Common myeloid progenitor, CD34-positive (primary cell): ENCODE data around the gene OR2M3.
"Not testable (repeated sequence)": the region's sequence is repeated elsewhere in the genome, so short reads cannot be mapped to it uniquely, and the experiment has no call there.

Experiments used
- CTCF ChIA-PET: fragments of 350-600 bp; sonication (Branson Sonifier 250); formaldehyde crosslinking; loops from one replicate; lab custom pipeline; 2021; ENCODE audit warnings: antibody characterized with exemption; lab: Charles Lee
- POLR2A ChIA-PET: fragments of 350-600 bp; sonication (Branson Sonifier 250); formaldehyde crosslinking; loops from one replicate; lab custom pipeline; 2021; ENCODE audit warnings: antibody characterized with exemption; lab: Charles Lee
- DNase-seq, 3 donors: peaks; one replicate each; pipeline versions ENCODE4 v3.0.0 to v3.0.0-alpha.2; 2013
- H3K27ac ChIP-seq, 2 experiments: 1 replicate in 1 of 2; 2 replicates in 1 of 2; pipeline ENCODE4 v1.7.0; 2013; ENCODE audit warnings: inconsistent platforms in 2 of 2, low read length in 2 of 2, mild to moderate bottlenecking in 2 of 2, low read depth in 1 of 2, moderate library complexity in 1 of 2; ENCODE audit not compliant: severe bottlenecking in 2 of 2, insufficient read depth in 1 of 2, poor library complexity in 1 of 2
- H3K27me3 ChIP-seq, 5 experiments: replicated peaks in 2 of 5; 1 replicate in 3 of 5; 2 replicates in 2 of 5; pipeline versions ENCODE4 v1.6.1 to v1.7.0; 2013; ENCODE audit warnings: low read length in 4 of 5, mild to moderate bottlenecking in 2 of 5, moderate library complexity in 2 of 5, inconsistent platforms in 1 of 5; ENCODE audit not compliant: insufficient read depth in 5 of 5, control insufficient read depth in 4 of 5
- H3K36me3 ChIP-seq, 4 experiments: 1 replicate in 2 of 4; 2 replicates in 2 of 4; pipeline versions ENCODE4 v1.6.1 to v1.7.0; 2013; ENCODE audit warnings: low read length in 3 of 4, control low read depth in 1 of 4, mild to moderate bottlenecking in 1 of 4; ENCODE audit not compliant: control insufficient read depth in 4 of 4, insufficient read depth in 4 of 4
- H3K4me1 ChIP-seq, 4 experiments: 1 replicate in 3 of 4; 2 replicates in 1 of 4; pipeline versions ENCODE4 v1.6.1 to v1.7.1; 2013; ENCODE audit warnings: low read length in 3 of 4, mild to moderate bottlenecking in 3 of 4, control low read depth in 1 of 4, inconsistent platforms in 1 of 4, moderate library complexity in 1 of 4; ENCODE audit not compliant: control insufficient read depth in 4 of 4, insufficient read depth in 4 of 4; ENCODE audit errors: control extremely low read depth in 1 of 4
- H3K4me3 ChIP-seq, 7 experiments: 1 replicate in 4 of 7; 2 replicates in 3 of 7; pipeline versions ENCODE4 v1.5.1 to v1.7.0; 2013; ENCODE audit warnings: mild to moderate bottlenecking in 7 of 7, low read length in 6 of 7, moderate library complexity in 6 of 7, inconsistent platforms in 2 of 7, low read depth in 2 of 7, control low read depth in 1 of 7; ENCODE audit not compliant: insufficient read depth in 4 of 7, control insufficient read depth in 1 of 7; ENCODE audit errors: extremely low read depth in 1 of 7
- H3K9me3 ChIP-seq, 5 experiments: 1 replicate in 4 of 5; 2 replicates in 1 of 5; pipeline versions ENCODE4 v1.6.1 to v1.7.1; 2013; ENCODE audit warnings: low read length in 4 of 5, mild to moderate bottlenecking in 2 of 5, inconsistent platforms in 1 of 5, low read depth in 1 of 5, moderate library complexity in 1 of 5; ENCODE audit not compliant: control insufficient read depth in 4 of 5, insufficient read depth in 2 of 5; ENCODE audit errors: control extremely low read depth in 1 of 5
- WGBS: methylation state at CpG from one replicate; pipeline ENCODE4 v1.1.5; 2013; ENCODE audit not compliant: insufficient coverage; 5-methylcytosine and 5-hydroxymethylcytosine counted together

Gene OR2M3

DNA sequence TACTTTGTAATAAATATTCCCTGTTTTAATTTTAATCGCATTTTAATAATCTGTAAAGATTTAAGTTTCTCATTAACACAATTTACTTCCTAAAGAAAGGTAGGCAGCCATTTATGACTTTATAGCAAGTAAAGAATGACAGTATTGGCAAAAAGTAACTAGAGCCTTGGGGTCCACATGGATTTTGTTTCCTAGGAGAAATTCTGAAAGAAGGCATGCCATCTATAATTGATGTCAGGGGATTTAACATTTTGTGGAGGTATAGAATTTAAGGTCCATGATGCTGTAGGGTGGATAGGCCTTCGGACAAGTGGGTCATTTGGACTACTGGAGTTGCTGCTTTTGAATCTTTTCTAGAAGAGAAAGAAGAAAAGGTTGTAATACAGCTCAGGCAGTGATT, 34.1 kb downstream of the OR2M3 start, which contains the start of gene OR2M4:
TSS of gene OR2M4 (plus strand) at position 301 of the 400 bp plus-strand sequence. CDS start 7,512 bp downstream, outside the sequence.
- ChIA-PET POLR2A (no interaction called here), CTCF (no interaction called here)
- no peak within 1 kb of the TSS for H3K27ac ChIP-seq
- DNase-seq = no peak
- H3K36me3 ChIP-seq = no peaks in the 10 kb centered on the region
- peaks cover 0 to 12% (median 0%) of the 10 kb centered on the region in 5 experiments for H3K9me3 ChIP-seq
- no peak within 1 kb of the TSS for H3K4me3 ChIP-seq
- 100% methylated on average over 1 of the region's 2 CpGs for WGBS
- no peaks in the 10 kb centered on the region for H3K27me3 ChIP-seq
- H3K4me1 ChIP-seq = no peaks in the 10 kb centered on the region

GRCh38 chr1:248239478-248239877, 42.4 kb downstream of the OR2M3 start:
- POLR2A ChIA-PET = no interaction called here
- H3K27ac ChIP-seq = no peak overlapping the region
- WGBS = 90% methylated on average over 6 of the region's 9 CpGs

GRCh38 chr1:248243204-248243603, 46.1 kb downstream of the OR2M3 start:
- H3K9me3 ChIP-seq = no peaks in the 10 kb centered on the region
- no peaks in the 10 kb centered on the region for H3K27me3 ChIP-seq
- H3K4me3 ChIP-seq = peak overlapping the region in 4 of 7 experiments; percentile 31 to 65 (median 32)
- H3K27ac ChIP-seq = no peak overlapping the region
- WGBS = 12% methylated on average over 13 of the region's 14 CpGs
- H3K4me1 ChIP-seq = peaks cover 0 to 9% (median 3%) of the 10 kb centered on the region in 4 experiments
- ChIA-PET CTCF (interaction anchor here (1.0 to 1.5 kb wide), 2 partner anchors 10 to 457 kb away, joined by 3 to 5 read pairs; no protein-coding TSS in a partner anchor), POLR2A (no interaction called here)
- H3K36me3 ChIP-seq = no peaks in the 10 kb centered on the region
- peak; percentile 46 to 72 (median 67) for DNase-seq

More at GRCh38 chr1:248239478-248239877, 42.4 kb downstream of the OR2M3 start:
- Histone ChIP-seq H3K36me3 (no peaks in the 10 kb centered on the region), H3K4me3 (no peak overlapping the region), H3K4me1 (peaks cover 0 to 3% (median 2%) of the 10 kb centered on the region in 4 experiments), H3K27me3 (no peaks in the 10 kb centered on the region), H3K9me3 (no peaks in the 10 kb centered on the region)
- no peak for DNase-seq
- CTCF ChIA-PET = interaction anchor here (1.3 kb wide), 1 partner anchor 11 kb away, joined by 3 read pairs; no protein-coding TSS in a partner anchor

DNA sequence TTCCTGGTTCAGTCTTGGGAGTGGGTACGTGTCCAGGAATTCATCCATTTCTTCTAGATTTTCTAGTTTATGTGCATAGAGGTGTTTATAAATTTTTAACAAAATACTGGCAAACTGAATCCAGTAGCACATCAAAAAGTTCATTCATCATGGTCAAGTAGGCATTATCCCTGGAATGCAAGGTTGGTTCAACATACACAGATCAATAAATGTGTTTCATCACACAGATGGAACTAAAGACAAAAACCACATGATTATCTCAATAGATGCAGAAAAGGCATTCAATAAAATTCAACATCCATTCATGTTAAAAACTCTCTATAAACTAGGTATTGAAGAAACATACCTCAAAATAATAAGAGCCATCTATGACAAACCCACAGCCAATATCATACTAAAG, 62.2 kb downstream of the OR2M3 start:
- no CpG with 5 or more reads among the region's 1 CpG for WGBS
- H3K36me3 ChIP-seq, H3K4me1 ChIP-seq, H3K4me3 ChIP-seq, POLR2A ChIA-PET, DNase-seq, H3K27me3 ChIP-seq, H3K27ac ChIP-seq: not testable (repeated sequence)
- CTCF ChIA-PET = interaction anchor here (0.6 to 0.8 kb wide), 2 partner anchors 17 to 206 kb away, joined by 3 to 5 read pairs; no protein-coding TSS in a partner anchor
- peaks cover 0 to 11% (median 3%) of the 10 kb centered on the region in 5 experiments for H3K9me3 ChIP-seq
